Skeletal muscle tissue (tissue), 4 donors: Measurements from ENCODE around the gene DDI2. TPM values are rescaled to one million over a fixed set of nuclear protein-coding genes. Genes with fewer than 3 reads are reported as not detected.

ENCODE experiments used
- H3K27ac ChIP-seq: one replicate; pipeline ENCODE4 v1.7.0; 2013; ENCODE audit warnings: mild to moderate bottlenecking, low read depth, low read length, inconsistent platforms
- H3K27me3 ChIP-seq, 3 donors: one replicate each; pipeline ENCODE4 v1.7.0; 2013; ENCODE audit warnings: low read length in 3 of 3; ENCODE audit not compliant: control insufficient read depth in 3 of 3, insufficient read depth in 3 of 3
- H3K36me3 ChIP-seq, 3 donors: one replicate each; pipeline ENCODE4 v1.7.0; 2013; ENCODE audit warnings: low read length in 3 of 3; ENCODE audit not compliant: control insufficient read depth in 3 of 3, insufficient read depth in 3 of 3
- H3K4me1 ChIP-seq, 3 donors: one replicate each; pipeline ENCODE4 v1.7.0; 2013; ENCODE audit warnings: low read length in 3 of 3, mild to moderate bottlenecking in 3 of 3; ENCODE audit not compliant: control insufficient read depth in 3 of 3, insufficient read depth in 3 of 3
- H3K4me3 ChIP-seq, 3 donors: one replicate each; pipeline ENCODE4 v1.7.0; 2013; ENCODE audit warnings: low read length in 3 of 3
- H3K9ac ChIP-seq, 3 donors: one replicate each; pipeline ENCODE4 v1.7.0; 2013; ENCODE audit warnings: low read length in 3 of 3, mild to moderate bottlenecking in 3 of 3, moderate library complexity in 2 of 3, low read depth in 1 of 3
- H3K9me3 ChIP-seq, 3 donors: one replicate each; pipeline ENCODE4 v1.7.0; 2013; ENCODE audit warnings: low read length in 3 of 3; ENCODE audit not compliant: control insufficient read depth in 3 of 3
- total RNA-seq: library from RNA; depleted of rRNA; stranded (reverse); fragments of >200 nt; gene quantifications from one replicate; pipeline ENCODE4 v1.2.3, GENCODE V29; 2014
- donor health status: Osteomylitis.

DDI2 gene
- total RNA-seq = 30.8 TPM

DNA sequence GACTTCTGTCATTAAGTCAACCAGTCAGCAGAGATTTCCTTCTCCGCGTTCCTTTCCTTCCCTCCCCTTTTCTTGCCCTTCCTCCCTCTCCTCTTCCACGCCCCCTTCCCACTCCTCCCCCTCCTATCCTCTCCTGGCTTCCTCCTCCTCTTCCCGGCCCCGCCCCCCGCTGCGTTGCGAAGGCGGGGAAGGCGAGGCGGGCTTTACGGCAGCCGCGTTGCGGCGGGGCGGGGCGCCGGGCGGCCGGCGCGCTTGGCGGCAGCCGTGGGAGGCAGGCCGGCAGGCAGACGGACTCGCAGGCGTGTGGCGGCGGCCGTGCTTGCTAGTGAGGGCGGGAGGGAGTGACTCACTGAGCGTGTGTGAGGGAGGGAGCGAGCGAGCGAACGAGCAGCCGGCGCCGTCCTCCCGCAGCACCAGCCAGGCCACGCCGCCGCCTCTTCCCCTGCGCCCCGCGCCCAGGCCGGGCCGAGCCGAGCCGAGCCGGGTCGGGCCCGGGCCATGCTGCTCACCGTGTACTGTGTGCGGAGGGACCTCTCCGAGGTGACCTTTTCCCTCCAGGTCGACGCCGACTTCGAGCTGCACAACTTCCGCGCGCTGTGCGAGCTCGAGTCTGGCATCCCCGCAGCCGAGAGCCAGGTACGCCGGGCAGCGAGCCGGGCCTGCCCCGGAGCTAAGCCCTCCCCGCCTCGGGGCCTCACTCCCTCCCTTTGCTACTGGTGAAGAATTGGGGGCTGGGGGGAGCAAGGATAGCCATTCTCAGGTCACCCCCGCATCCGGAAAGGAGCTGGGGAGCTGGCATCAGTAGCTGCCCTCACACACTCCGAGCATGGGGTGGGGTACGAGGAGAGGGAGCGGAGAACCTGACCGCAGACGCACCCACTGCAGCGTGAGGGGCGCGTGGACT is at the start of gene DDI2:
DDI2 (plus strand) TSS at position 286 of the 904 bp plus-strand sequence; CDS start at position 499, 213 bp downstream.
- Histone ChIP-seq H3K27me3 (no peaks in the 10 kb centered on the region), H3K9me3 (no peaks in the 10 kb centered on the region), H3K27ac (peak within 1 kb of the TSS; percentile 99), H3K4me1 (peaks cover 27 to 45% (median 34%) of the 10 kb centered on the region in 3 donors), H3K9ac (peak within 1 kb of the TSS; percentile 98 to 99 (median 99)), H3K36me3 (peaks cover 0 to 2% (median 2%) of the 10 kb centered on the region in 3 donors), H3K4me3 (peak within 1 kb of the TSS; percentile 93 to 100 (median 96))

DNA sequence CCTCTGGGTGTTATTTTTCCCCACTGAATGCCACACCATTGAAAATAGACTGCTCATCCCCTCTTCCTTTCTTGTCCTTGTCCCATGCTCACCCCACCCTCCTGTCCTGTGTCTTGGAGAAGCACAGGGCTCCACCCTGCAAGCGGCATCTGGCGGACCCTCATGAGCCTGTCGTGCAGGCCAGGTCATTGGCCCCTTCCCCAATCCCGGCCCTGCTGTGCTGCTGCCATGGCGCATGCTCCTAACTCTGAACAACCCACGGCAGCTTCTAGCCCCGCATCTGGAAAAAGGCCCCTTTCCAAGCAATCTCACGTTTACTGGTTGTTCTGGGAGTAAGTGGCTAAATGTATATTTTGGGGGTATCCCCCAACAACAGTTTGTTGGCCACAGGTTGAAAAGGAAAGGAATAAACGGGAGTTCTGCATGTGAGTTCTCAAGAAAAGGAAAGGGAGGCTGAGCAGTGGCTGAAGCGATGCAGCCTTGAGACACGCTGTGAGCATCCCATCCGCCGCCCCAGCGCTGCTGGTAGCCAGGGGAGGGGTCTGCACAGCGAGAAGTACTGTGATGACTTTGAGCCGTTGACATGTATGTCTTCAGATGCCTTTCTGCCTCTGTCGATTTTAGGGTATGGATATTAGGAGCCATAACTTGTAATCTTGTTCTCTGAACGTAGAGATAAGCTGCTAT is 48.7 kb upstream of the DDI2 start:
- H3K4me3 ChIP-seq = no peak overlapping the region
- H3K36me3 ChIP-seq = peaks cover 39 to 66% (median 52%) of the 10 kb centered on the region in 3 donors
- peaks cover 0 to 4% (median 0%) of the 10 kb centered on the region in 3 donors for H3K4me1 ChIP-seq
- H3K9ac ChIP-seq = no peak overlapping the region
- no peaks in the 10 kb centered on the region for H3K27me3 ChIP-seq
- no peaks in the 10 kb centered on the region for H3K9me3 ChIP-seq
- no peak overlapping the region for H3K27ac ChIP-seq

- H3K27me3 ChIP-seq = no peaks in the 10 kb centered on the region
- no peak overlapping the region for H3K4me3 ChIP-seq
- H3K27ac ChIP-seq = no peak overlapping the region
- no peaks in the 10 kb centered on the region for H3K9me3 ChIP-seq
- H3K9ac ChIP-seq = no peak overlapping the region
- peaks cover 28 to 52% (median 37%) of the 10 kb centered on the region in 3 donors for H3K36me3 ChIP-seq
- peaks cover 6 to 15% (median 7%) of the 10 kb centered on the region in 3 donors for H3K4me1 ChIP-seq
These were observed 46.4 kb upstream of the DDI2 start for GRCh38 chr1:15570861-15571260.

DNA sequence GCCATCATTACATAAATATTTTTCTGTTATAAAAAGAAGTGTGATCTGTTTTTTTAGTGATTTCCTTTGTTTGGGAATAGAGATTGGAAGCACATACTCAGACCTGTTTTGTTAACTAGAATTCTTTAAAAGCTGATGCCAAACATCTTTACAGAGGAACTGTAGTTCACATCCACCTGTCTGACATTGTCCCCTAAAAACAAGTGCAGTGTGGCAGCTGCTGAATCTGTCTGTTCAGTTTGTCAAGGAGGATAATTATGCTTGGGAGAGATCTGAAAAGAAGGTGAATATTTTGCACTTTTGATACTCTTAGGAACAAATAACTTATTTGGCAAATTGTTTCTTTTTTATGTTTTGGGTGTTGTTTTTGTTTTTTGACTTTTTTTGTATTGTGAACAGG is 46.0 kb upstream of the DDI2 start:
- H3K27ac ChIP-seq = peak overlapping the region; percentile 23
- peak overlapping the region in 1 of 3 donors; percentile 30 for H3K9ac ChIP-seq
- H3K4me3 ChIP-seq = no peak overlapping the region
- peaks cover 6 to 15% (median 7%) of the 10 kb centered on the region in 3 donors for H3K4me1 ChIP-seq
- H3K27me3 ChIP-seq = no peaks in the 10 kb centered on the region
- H3K36me3 ChIP-seq = peaks cover 24 to 48% (median 33%) of the 10 kb centered on the region in 3 donors
- H3K9me3 ChIP-seq = no peaks in the 10 kb centered on the region

- Histone ChIP-seq H3K36me3 (peaks cover 3 to 26% (median 11%) of the 10 kb centered on the region in 3 donors), H3K4me3 (no peak overlapping the region), H3K4me1 (peaks cover 13 to 25% (median 15%) of the 10 kb centered on the region in 3 donors), H3K9me3 (no peaks in the 10 kb centered on the region), H3K9ac (no peak overlapping the region), H3K27me3 (no peaks in the 10 kb centered on the region), H3K27ac (peak overlapping the region; percentile 10)
These were observed 43.8 kb upstream of the DDI2 start for GRCh38 chr1:15573477-15573876.

DNA sequence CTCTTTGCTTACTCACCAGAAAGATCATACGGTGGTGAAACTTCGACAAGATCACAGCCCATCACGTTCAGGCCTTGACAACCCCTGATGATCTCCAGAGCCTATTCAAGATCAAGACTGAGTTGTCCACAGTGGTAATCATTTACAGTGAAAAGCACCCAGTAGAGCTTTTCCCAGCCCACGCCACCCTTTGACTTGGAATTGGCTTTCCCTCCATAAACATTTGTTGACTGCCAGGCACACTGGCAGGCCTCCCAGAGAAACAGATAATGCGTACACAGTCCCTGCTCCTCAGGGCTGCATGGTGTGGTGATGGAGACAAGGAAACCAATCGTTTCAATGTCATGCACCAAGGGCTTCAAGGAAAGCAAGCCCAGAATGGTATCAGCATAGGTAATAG is 42.5 kb upstream of the DDI2 start:
- peak overlapping the region in 1 of 3 donors; percentile 45 for H3K9ac ChIP-seq
- peaks cover 26 to 37% (median 26%) of the 10 kb centered on the region in 3 donors for H3K4me1 ChIP-seq
- H3K4me3 ChIP-seq = no peak overlapping the region
- H3K36me3 ChIP-seq = peaks cover 0 to 14% (median 2%) of the 10 kb centered on the region in 3 donors
- H3K9me3 ChIP-seq = no peaks in the 10 kb centered on the region
- H3K27me3 ChIP-seq = no peaks in the 10 kb centered on the region
- H3K27ac ChIP-seq = peak overlapping the region; percentile 40

- Histone ChIP-seq H3K4me1 (peaks cover 26 to 46% (median 28%) of the 10 kb centered on the region in 3 donors), H3K27ac (peak overlapping the region; percentile 25), H3K9me3 (no peaks in the 10 kb centered on the region), H3K36me3 (peaks cover 0 to 7% (median 2%) of the 10 kb centered on the region in 3 donors), H3K4me3 (no peak overlapping the region), H3K9ac (no peak overlapping the region), H3K27me3 (no peaks in the 10 kb centered on the region)
These were observed 41.6 kb upstream of the DDI2 start for GRCh38 chr1:15575549-15576150.

DNA sequence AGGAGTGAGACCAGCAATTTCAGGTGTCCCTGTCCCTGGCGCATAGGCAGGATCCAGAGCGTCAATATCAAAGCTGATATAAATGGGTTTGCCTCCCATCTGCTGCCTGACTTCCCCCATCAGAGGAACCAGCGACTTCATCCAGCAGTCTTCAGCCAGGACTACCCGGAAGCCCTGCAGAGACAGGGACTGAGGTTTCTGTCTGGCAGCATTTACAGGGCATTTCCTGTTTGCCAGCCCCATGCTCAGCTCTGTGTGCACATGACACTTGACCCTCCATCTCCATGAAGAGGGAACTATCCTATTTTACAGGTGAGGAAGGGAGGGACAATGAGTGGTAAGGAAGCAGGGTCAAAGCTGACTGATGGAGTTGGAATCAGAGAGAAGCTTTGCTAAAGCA is 39.6 kb upstream of the DDI2 start:
- Histone ChIP-seq H3K27me3 (no peaks in the 10 kb centered on the region), H3K9ac (peak overlapping the region in 2 of 3 donors; percentile 26 to 40), H3K4me1 (peaks cover 28 to 48% (median 34%) of the 10 kb centered on the region in 3 donors), H3K4me3 (no peak overlapping the region), H3K36me3 (peaks cover 0 to 2% (median 0%) of the 10 kb centered on the region in 3 donors), H3K27ac (peak overlapping the region; percentile 95), H3K9me3 (no peaks in the 10 kb centered on the region)

DNA sequence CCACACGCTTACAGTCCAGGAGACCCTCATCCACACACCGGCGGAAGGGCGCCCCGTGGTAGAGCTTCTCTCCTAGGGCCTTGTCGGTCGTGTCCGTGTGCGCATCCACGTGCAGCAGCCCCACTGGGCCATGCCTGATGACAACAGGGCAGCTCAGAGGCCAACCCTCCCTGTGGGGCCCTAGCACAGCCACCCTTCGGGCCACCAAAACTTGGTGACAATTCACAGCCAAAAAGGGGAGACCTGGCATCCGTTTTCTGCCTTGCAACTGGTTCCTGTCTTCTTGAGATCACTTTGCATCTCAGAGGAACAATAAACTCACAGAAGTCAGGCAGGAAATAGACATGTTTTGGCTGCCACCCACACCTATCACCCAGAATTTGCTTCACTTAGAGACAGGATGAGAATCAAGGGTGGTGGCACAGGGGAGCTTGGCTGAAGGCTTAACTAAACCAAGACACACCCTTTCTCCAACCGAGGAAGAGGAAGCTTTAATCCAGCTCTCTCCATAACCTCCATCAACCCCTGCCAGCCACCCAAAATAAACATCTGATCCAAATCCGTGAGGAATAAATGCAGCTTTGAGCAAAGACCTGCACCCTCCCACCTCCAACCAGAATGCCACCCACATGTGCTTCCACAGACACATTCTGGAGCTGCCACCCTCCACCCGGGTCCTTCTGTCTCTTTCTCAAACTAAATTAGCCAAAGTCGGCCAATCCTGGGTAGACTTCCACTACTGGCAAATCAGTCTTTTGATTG is 38.2 kb upstream of the DDI2 start:
- Histone ChIP-seq H3K27me3 (no peaks in the 10 kb centered on the region), H3K27ac (peak overlapping the region; percentile 95), H3K4me1 (peaks cover 40 to 62% (median 45%) of the 10 kb centered on the region in 3 donors), H3K9ac (peak overlapping the region; percentile 64 to 77 (median 74)), H3K9me3 (no peaks in the 10 kb centered on the region), H3K4me3 (peak overlapping the region; percentile 40 to 55 (median 55)), H3K36me3 (peaks cover 0 to 2% (median 0%) of the 10 kb centered on the region in 3 donors)
